ENCODE data around the gene DDX39A.

The DDX39A gene

DNA sequence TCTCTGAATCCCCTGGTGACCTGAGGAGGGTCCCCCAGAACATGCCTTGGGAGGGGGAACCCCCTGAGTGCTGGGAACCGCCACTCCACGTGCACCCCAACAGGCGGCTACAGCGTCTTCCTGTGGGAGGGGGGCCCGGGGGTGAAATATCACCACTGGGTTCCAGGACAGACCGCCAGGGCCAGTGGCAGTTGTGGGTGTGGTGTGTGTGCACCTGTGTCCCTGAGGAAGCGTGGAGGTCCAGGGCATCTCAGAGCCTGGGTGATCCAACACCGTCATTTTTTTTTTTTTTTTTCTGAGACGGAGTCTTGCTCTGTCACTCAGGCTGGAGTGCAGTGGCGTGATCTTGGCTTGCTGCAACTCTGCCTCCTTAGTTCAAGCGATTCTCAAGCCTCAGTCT, 33.6 kb downstream of the DDX39A start:
- no peak overlapping the region for H3K4me2 ChIP-seq (ENCODE audit: low read length)

DNA sequence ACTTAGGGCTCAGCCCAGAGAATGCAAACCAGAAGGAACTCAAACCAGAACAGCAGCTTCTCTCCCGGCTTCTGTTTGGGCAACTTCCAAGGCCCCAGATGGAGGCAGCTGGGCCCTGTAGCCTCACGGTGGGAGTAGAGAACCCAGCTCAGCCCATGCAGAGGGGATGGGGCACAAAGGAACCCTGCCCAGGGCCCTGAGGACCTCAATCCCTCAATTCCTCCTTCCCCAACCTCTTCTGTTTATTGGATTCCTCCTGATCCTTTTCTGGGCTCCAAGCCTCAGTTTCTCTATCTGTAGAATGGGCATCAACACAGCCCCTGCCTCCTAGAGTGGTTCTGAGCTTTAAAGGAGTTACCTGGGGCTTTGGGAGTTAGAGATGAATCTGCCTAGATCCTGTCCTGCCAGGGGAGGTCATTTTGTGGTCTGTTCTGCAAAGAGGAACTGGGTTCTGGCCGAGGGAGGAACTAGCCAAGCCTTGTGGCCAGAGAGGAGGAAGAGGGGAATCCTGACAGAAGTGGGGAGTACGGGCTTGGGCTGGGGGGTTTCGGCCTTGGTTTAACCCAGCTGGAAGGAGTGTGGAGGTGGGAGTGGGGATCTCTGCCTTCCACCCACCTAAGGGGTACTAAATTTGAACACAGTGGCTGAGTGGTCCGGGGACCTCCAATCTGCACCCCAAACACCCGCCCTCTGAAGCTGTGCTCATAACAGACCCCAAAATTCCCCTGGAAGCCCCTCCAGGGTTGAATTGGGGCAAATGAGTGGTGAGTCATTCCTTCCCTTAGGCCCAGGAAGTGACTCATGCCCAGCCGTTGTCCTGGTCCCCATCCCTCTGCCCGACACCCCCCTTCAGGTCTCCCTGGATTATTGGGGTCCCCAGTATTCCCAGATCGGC, 35.2 kb downstream of the DDX39A start:
- Histone ChIP-seq H3K4me2 (ENCODE audit: low read length) (no peak overlapping the region), H3K9ac (ENCODE audit: low read length) (no peak overlapping the region), H3K27me3 (ENCODE audit: insufficient read depth, low read length) (no peaks in the 10 kb centered on the region), H3K4me1 (ENCODE audit: insufficient read depth, low read length, severe bottlenecking) (peaks cover 16% of the 10 kb centered on the region), H3K36me3 (ENCODE audit: insufficient read depth, low read length) (no peaks in the 10 kb centered on the region), H3F3A (ENCODE audit: insufficient read depth, low read length) (no peaks in the 10 kb centered on the region), H3K4me3 (ENCODE audit: low read depth, low read length, poor library complexity, severe bottlenecking) (no peak overlapping the region), H3K9me2 (ENCODE audit: low read depth, low read length) (no peaks in the 10 kb centered on the region), H3K79me2 (ENCODE audit: insufficient read depth, low read length) (no peaks in the 10 kb centered on the region), H3K27ac (ENCODE audit: low read depth, low read length, poor library complexity, severe bottlenecking) (no peak overlapping the region), H4K20me1 (ENCODE audit: insufficient read depth, low read length) (no peaks in the 10 kb centered on the region), H3K9me3 (ENCODE audit: low read length) (no peaks in the 10 kb centered on the region), H2AFZ (ENCODE audit: low read length) (no peak overlapping the region)
- no peak for TF ChIP-seq EZH2 (IDR thresholded peaks at IDR 0.05; ENCODE audit: borderline replicate concordance, low read length)
- TF ChIP-seq, protein P1, sequence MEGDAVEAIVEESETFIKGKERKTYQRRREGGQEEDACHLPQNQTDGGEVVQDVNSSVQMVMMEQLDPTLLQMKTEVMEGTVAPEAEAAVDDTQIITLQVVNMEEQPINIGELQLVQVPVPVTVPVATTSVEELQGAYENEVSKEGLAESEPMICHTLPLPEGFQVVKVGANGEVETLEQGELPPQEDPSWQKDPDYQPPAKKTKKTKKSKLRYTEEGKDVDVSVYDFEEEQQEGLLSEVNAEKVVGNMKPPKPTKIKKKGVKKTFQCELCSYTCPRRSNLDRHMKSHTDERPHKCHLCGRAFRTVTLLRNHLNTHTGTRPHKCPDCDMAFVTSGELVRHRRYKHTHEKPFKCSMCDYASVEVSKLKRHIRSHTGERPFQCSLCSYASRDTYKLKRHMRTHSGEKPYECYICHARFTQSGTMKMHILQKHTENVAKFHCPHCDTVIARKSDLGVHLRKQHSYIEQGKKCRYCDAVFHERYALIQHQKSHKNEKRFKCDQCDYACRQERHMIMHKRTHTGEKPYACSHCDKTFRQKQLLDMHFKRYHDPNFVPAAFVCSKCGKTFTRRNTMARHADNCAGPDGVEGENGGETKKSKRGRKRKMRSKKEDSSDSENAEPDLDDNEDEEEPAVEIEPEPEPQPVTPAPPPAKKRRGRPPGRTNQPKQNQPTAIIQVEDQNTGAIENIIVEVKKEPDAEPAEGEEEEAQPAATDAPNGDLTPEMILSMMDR (IDR thresholded peaks at IDR 0.05; ENCODE audit: low read length) = no peak

More for the DNA sequence above, 33.6 kb downstream of the DDX39A start:
- H3K36me3 ChIP-seq (ENCODE audit: insufficient read depth, low read length) = no peaks in the 10 kb centered on the region
- H3K27ac ChIP-seq (ENCODE audit: low read depth, low read length, poor library complexity, severe bottlenecking) = no peak overlapping the region
- H3K4me3 ChIP-seq (ENCODE audit: low read depth, low read length, poor library complexity, severe bottlenecking) = no peak overlapping the region
- no peaks in the 10 kb centered on the region for H3K79me2 ChIP-seq (ENCODE audit: insufficient read depth, low read length)
- H4K20me1 ChIP-seq (ENCODE audit: insufficient read depth, low read length) = no peaks in the 10 kb centered on the region
- H2AFZ ChIP-seq (ENCODE audit: low read length) = no peak overlapping the region
- H3K9ac ChIP-seq (ENCODE audit: low read length) = no peak overlapping the region
- no peaks in the 10 kb centered on the region for H3K9me2 ChIP-seq (ENCODE audit: low read depth, low read length)
- H3K4me1 ChIP-seq (ENCODE audit: insufficient read depth, low read length, severe bottlenecking) = peaks cover 16% of the 10 kb centered on the region
- no peaks in the 10 kb centered on the region for H3K9me3 ChIP-seq (ENCODE audit: low read length)
- H3K27me3 ChIP-seq (ENCODE audit: insufficient read depth, low read length) = no peaks in the 10 kb centered on the region
- H3F3A ChIP-seq (ENCODE audit: insufficient read depth, low read length) = no peaks in the 10 kb centered on the region
- TF ChIP-seq EZH2 (IDR thresholded peaks at IDR 0.05; ENCODE audit: borderline replicate concordance, low read length) = no peak
- TF ChIP-seq, protein P1 (IDR thresholded peaks at IDR 0.05; ENCODE audit: low read length) = no peak

DNA sequence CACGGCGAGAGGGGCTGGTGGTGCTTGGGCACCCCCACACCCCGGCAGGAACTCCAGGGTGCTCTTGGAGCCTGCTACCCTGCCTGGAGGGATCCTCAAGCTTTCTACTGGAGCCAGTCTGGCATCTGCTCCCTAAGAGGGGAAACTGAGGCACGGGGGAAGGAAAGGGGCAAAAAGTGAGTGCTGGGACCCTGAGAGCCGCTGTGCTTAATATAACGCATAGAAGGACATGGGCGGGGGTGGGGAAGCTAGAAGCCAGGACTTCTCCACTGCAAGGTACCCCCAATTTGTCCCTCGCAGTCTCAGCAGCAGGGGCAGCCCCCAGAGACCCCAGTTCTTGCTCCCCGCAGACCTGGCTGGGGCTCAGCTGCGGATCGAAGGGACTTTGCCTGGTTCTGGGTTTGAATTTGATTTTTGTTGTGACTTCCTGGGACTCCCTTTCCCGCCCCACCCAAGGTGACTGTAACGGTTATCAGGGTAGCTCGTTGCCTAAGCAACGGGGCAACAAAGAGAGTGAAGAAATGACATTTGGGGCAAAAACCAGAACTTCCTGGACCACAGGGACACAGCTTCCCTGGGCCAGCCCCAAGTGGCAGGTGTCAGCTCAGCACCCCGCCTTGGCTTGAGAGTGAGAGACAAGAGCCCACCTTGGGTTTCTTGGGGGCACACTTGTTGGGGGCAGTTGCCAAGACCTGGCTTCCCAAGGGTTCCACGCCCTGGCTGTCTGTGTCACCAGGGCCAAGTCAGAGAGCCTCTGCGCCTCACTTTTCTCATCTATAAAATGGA, 37.3 kb downstream of the DDX39A start:
- no peaks in the 10 kb centered on the region for H3F3A ChIP-seq (ENCODE audit: insufficient read depth, low read length)
- peak overlapping the region; percentile 68 for H3K4me2 ChIP-seq (ENCODE audit: low read length)
- H4K20me1 ChIP-seq (ENCODE audit: insufficient read depth, low read length) = no peaks in the 10 kb centered on the region
- peak overlapping the region; percentile 48 for H3K4me3 ChIP-seq (ENCODE audit: low read depth, low read length, poor library complexity, severe bottlenecking)
- TF ChIP-seq, protein P1 (IDR thresholded peaks at IDR 0.05; ENCODE audit: low read length) = no peak
- no peak for TF ChIP-seq EZH2 (IDR thresholded peaks at IDR 0.05; ENCODE audit: borderline replicate concordance, low read length)
- no peak overlapping the region for H3K27ac ChIP-seq (ENCODE audit: low read depth, low read length, poor library complexity, severe bottlenecking)
- H3K27me3 ChIP-seq (ENCODE audit: insufficient read depth, low read length) = no peaks in the 10 kb centered on the region
- H3K9me3 ChIP-seq (ENCODE audit: low read length) = no peaks in the 10 kb centered on the region
- peak overlapping the region; percentile 27; the same call in 1 of the 2 replicates for H3K9ac ChIP-seq (ENCODE audit: low read length)
- H2AFZ ChIP-seq (ENCODE audit: low read length) = no peak overlapping the region
- H3K79me2 ChIP-seq (ENCODE audit: insufficient read depth, low read length) = no peaks in the 10 kb centered on the region
- H3K4me1 ChIP-seq (ENCODE audit: insufficient read depth, low read length, severe bottlenecking) = peaks cover 16% of the 10 kb centered on the region
- H3K36me3 ChIP-seq (ENCODE audit: insufficient read depth, low read length) = no peaks in the 10 kb centered on the region
- no peaks in the 10 kb centered on the region for H3K9me2 ChIP-seq (ENCODE audit: low read depth, low read length)
